ENCODE results near the gene TTLL13.
"Not testable (repeated sequence)": the region's sequence is repeated elsewhere in the genome, so short reads cannot be mapped to it uniquely, and the experiment has no call there.

The TTLL13 gene

GRCh38 chr15:90287946-90288345 lies 38.6 kb downstream of the TTLL13 start:
- no peak for DNase-seq

GRCh38 chr15:90291679-90292356 lies 42.5 kb downstream of the TTLL13 start:
- peak; percentile 37 for DNase-seq

GRCh38 chr15:90293040-90293810 lies 43.9 kb downstream of the TTLL13 start:
- peak; percentile 82 for DNase-seq

- DNase-seq, result no peak
These were observed 44.8 kb downstream of the TTLL13 start for GRCh38 chr15:90294159-90294558.

- DNase-seq, result no peak
These were observed 45.4 kb downstream of the TTLL13 start for GRCh38 chr15:90294601-90295269.

- DNase-seq, result no peak
These were observed 45.9 kb downstream of the TTLL13 start for GRCh38 chr15:90295270-90295648.

GRCh38 chr15:90296316-90296884 lies 47.0 kb downstream of the TTLL13 start:
- DNase-seq, result not testable (repeated sequence)

GRCh38 chr15:90297021-90297420 lies 47.7 kb downstream of the TTLL13 start:
- no peak for DNase-seq

GRCh38 chr15:90300541-90300940 lies 51.2 kb downstream of the TTLL13 start:
- DNase-seq, result no peak

- peak; percentile 72 for DNase-seq
These were observed 51.8 kb downstream of the TTLL13 start for GRCh38 chr15:90300988-90301706.

GRCh38 chr15:90301707-90302300 lies 52.4 kb downstream of the TTLL13 start:
- no peak for DNase-seq

- DNase-seq, result not testable (repeated sequence)
These were observed 56.0 kb downstream of the TTLL13 start for GRCh38 chr15:90305355-90305754.

GRCh38 chr15:90305932-90306331 lies 56.6 kb downstream of the TTLL13 start:
- DNase-seq, result no peak

GRCh38 chr15:90306560-90306959 lies 57.2 kb downstream of the TTLL13 start:
- peak; percentile 79 for DNase-seq

- DNase-seq, result no peak
These were observed 58.3 kb downstream of the TTLL13 start for GRCh38 chr15:90307661-90308060.

GRCh38 chr15:90309020-90309419 lies 59.7 kb downstream of the TTLL13 start:
- DNase-seq, result no peak

All from activated CD4-positive, alpha-beta T cell treated with anti-CD3 and anti-CD28 coated beads, Interleukin-10, Interleukin-2, amounts not matched to agents 100 ng/mL and 50 ng/mL, durations not matched to agents 16 hours and 8 hours (primary cell).